GM19025 (cell line): ENCODE data around the gene LHFPL3.
"Not testable (repeated sequence)": the region's sequence is repeated elsewhere in the genome, so short reads cannot be mapped to it uniquely, and the experiment has no call there.

Experiments used
- ATAC-seq: cut with Tn5 transposase; IDR thresholded peaks from one replicate; pipeline ENCODE4 v1.9.1; 2021; ENCODE audit warnings: mild to moderate bottlenecking, low read depth, moderate library complexity; ENCODE audit not compliant: unreplicated experiment

Gene LHFPL3

DNA sequence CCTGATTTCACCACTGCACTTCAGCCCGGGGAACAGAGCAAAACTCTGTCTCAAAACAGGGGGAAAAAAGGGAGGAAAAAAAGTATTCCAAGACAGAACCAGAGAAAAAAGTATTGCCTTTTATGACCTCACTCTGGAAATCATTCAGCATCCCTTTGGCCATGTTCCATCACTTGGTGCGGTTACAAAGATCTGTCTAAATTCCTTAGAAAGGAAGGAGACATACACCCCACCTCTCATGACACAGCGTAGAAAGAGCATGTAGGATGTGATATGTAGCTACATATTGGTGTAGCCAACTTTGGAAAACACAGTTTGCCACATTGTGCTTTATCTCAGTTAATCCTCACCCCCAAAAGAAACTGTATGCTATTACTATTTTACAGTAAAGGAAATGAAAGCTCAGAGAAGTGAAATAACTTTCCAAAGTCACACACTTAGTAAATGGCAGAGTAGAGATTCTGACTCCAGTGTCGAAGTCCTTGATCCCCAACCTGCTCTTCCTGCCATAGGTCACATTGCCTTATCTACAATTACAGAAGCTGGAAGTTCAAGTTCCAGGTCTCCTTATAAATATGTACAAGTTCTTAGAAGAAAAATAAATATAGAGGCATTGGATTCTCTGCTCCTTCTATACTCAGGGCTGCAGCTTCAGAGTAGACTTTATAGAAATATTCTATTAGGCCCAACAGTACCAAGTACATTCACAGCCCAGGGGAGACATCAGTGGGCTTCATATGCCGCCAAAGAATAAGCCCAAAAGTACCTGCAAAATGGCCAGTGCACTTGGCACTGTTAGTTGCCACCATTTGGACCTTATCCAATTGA is 594.0 kb downstream of the LHFPL3 start:
- ATAC-seq: peak; percentile 9

- peak; percentile 93 for ATAC-seq
Observed at GRCh38 chr7:104923010-104923421, 594.6 kb downstream of the LHFPL3 start.

GRCh38 chr7:104926189-104926588 is 597.8 kb downstream of the LHFPL3 start:
- ATAC-seq: not testable (repeated sequence)

GRCh38 chr7:104926601-104927041 is 598.2 kb downstream of the LHFPL3 start:
- no peak for ATAC-seq

- no peak for ATAC-seq
Observed at GRCh38 chr7:104927055-104927454, 598.7 kb downstream of the LHFPL3 start.

GRCh38 chr7:104928721-104929400 is 600.5 kb downstream of the LHFPL3 start:
- ATAC-seq: no peak

- no peak for ATAC-seq
Observed at GRCh38 chr7:104929921-104930320, 601.5 kb downstream of the LHFPL3 start.

DNA sequence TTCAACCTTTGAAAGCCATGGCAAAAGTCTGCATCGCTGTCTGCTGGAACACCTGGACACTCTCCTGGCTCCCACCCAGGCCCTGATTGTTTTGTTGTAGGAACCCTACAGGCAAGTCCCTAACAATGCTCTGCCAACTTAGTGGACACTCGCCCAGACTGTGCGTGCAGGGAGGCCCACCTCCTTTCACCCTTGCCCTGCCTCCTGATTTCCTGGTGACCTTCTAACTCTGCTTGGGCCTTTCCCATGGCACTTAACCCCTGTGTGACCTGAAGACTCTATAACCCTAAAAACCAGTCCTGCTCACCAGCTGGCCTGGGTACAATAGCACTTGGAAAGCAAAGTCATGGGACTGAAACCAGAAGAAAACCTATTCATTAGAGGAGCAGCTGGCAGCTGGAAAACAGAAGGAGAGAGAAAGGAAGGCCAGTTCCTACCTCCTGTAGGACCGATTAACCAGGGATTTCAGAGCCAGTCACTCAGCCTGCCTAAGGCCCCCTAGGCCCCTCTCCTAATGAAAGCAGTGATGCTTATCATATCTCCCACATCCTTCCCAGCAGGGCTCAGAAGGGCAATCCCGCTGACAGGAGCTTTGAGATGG is 602.9 kb downstream of the LHFPL3 start:
- ATAC-seq: no peak

DNA sequence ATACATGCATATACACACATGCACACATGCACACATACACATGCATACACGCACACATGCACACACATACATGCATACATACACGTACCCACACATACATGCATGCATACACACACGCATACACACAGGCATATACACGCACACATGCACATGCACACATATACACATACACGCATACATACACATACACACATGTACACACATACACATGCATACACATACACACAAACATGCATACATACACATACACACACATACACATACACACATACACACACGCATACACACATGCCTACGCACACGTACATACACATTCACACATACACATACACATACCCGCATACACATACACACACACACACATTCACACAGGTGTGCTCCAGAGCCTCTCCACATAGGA is 604.6 kb downstream of the LHFPL3 start:
- ATAC-seq: no peak

- no peak for ATAC-seq
Observed at GRCh38 chr7:104933521-104933988, 605.2 kb downstream of the LHFPL3 start.

DNA sequence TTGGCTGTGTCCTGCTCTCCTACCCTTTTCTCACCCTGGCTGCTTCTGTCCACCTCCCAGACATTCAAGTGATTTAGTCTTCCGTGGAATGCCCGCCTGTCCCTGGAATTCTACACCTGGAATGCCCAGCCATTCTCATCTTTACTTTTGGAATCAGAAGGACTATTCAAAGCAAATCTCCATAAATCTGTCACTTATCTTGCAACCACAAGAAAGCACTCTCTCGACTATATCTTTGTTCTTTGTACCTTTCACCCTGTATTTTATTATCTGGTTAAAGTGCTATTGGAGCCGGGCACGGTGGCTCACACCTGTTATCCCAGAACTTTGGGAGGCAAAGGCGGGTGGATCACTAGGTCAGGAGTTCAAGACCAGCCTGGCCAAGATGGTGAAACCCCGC is 606.3 kb downstream of the LHFPL3 start:
- ATAC-seq: no peak

GRCh38 chr7:104935276-104935675 is 606.9 kb downstream of the LHFPL3 start:
- ATAC-seq: no peak

- no peak for ATAC-seq
Observed at GRCh38 chr7:104936546-104936945, 608.1 kb downstream of the LHFPL3 start.

DNA sequence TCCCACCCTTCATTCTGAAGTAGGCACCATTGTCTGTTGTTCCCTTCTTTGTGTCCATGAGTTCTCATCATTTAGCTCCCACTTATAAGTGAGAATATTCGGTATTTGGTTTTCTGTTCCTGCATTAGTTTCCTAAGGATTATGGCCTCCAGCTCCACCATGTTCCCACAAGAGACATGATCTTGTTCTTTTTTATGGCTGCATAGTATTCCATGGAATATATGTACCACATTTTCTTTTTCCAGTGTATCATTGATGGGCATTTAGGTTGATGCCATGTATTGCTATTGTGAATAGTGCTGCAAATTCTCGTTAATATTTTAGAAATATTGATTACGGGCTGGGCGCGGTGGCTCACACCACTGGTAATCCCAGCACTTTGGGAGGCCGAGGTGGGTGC is 609.1 kb downstream of the LHFPL3 start:
- not testable (repeated sequence) for ATAC-seq

DNA sequence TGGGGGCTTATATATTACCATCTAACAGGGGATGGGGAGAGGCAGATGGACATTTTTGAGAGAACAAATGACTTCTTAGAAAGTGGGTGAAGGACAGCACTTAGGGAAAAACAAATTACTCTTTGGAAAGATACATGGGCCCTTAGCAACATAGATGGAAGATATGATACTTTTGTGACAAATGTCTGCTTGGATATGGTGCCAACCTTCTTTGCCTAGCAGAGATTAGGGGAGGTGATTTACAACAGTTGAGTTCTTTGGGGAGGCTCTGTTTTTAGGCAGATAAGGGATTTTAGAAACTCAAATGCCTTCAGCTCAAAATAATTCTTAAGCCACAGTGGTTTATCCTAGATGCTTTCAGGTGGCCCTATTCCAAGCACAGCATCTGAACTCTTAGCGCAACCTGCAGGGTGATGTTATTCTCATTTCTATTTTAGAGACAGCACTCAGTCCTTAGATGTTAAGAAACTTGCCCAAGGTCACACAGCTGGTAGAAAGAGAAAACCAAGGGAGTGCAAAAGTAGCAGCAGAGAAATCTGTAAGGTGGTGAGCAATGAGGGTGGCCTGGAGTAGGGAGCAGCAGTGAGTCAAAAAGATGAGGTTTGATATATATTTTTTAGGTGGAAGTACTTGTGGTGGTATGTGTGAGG is 610.5 kb downstream of the LHFPL3 start:
- no peak for ATAC-seq

- no peak for ATAC-seq
Observed at GRCh38 chr7:104940023-104940710, 611.8 kb downstream of the LHFPL3 start.

GRCh38 chr7:104943502-104944343 is 615.3 kb downstream of the LHFPL3 start:
- peak; percentile 43 for ATAC-seq

DNA sequence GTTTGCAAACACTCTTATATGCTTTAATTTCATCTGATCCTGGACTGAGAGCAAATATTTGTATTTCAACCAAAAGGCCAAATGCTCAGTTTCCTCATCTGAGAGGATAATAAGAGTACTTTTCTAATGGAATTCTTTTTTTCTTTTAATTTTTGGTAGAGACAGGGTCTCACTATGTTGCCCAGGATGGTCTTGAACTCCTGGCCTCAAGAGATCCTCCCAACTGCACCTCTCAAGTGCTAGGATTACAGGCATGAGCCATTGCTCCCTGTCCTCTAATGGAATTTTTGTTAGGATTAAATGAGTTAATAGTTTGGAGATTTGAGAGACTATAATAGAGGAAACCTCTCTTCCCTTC is 617.2 kb downstream of the LHFPL3 start:
- no peak for ATAC-seq

DNA sequence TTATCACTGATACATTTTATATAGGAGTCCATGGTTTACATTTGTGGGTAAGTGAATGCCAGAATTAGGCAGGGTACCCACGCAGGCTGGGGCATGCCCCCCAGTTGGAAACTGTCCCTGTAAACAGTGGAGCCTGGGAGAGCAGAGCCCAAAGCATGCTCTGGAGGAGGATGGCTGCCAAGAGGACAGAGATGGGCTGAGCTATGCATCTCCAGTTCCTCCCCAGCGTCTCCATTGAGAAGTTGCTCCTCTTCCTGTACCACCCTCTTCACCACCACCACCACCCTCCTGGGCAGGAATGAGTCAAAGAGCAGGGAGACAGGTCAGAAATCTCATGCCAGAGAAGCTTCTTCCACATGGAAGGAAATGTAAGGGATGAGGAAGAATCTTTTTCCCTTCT is 617.9 kb downstream of the LHFPL3 start:
- ATAC-seq: no peak
